ENCODE results near the gene GNS.

Gene GNS

DNA sequence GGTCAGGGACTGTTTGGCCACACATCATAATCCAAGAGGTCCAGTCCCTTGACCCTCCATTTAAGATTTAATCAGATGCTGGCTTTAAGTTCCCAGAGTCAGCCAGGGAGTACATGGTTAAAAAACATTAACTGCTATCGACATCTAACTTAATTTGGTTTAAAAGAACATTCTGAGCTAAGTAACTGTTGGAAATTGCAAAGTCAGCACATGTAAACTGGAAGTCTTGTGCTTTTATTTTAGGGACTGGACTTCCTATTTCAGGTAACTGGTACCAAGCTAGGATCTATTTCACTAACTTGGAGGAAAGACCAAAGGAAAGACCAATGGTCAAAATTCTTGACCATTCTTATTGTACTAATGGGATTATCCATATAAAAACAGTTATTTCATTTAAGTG, 40.6 kb downstream of the GNS start:
- no peak for DNase-seq
- Histone ChIP-seq H3K27ac (no peak overlapping the region), H3K36me3 (replicated peaks) (peaks cover 42% of the 10 kb centered on the region), H3K27me3 (replicated peaks) (no peaks in the 10 kb centered on the region), H3K4me3 (ENCODE audit: low read depth, low read length) (no peak overlapping the region)
- in situ Hi-C loops (cut with HindIII; ENCODE audit: low pct_ligation_motif_present, low sequenced_read_pairs) = no loop called here
- no peak for TF ChIP-seq CTCF (IDR thresholded peaks at IDR 0.05; ENCODE audit: low read depth, low read length, missing control alignments)

DNA sequence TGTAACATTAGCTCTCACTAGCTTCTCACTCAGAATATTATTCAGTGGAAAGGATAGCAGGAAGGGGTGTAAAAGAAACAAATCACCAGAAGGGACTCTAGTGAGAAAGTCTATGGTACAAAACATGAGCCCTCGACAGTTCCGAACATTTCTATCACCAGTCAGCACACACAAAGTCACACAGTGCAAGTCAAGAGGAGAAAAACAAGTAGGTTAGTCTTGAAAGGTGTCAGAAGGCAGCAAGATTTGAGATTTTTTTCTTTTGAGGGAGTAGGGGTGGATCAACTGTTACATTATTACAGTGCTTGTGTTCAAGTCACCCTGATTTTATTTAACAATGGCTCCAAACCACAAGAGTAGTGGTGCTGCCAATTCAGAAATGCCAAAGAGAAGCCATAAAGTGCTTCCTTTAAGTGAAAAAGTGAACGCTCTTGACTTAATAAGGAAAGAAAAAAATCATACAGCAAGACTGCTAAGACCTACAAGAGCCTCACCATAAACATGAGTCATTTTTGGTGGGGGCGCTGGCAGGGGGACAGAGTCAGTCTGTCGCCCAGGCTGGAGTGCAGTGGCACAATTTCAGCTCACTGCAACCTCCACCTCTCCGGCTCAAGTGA, 42.3 kb downstream of the GNS start:
- in situ Hi-C loops (cut with HindIII; ENCODE audit: low pct_ligation_motif_present, low sequenced_read_pairs) = no loop called here
- no peak for TF ChIP-seq CTCF (IDR thresholded peaks at IDR 0.05; ENCODE audit: low read depth, low read length, missing control alignments)
- H3K27ac ChIP-seq = no peak overlapping the region
- H3K36me3 ChIP-seq (replicated peaks) = peaks cover 32% of the 10 kb centered on the region
- DNase-seq = no peak
- H3K4me3 ChIP-seq (ENCODE audit: low read depth, low read length) = no peak overlapping the region
- no peaks in the 10 kb centered on the region for H3K27me3 ChIP-seq (replicated peaks)

GRCh38 chr12:64716371-64716770, 42.8 kb downstream of the GNS start:
- Histone ChIP-seq H3K27ac (no peak overlapping the region), H3K27me3 (replicated peaks) (no peaks in the 10 kb centered on the region), H3K36me3 (replicated peaks) (peaks cover 28% of the 10 kb centered on the region), H3K4me3 (ENCODE audit: low read depth, low read length) (no peak overlapping the region)
- in situ Hi-C loops (cut with HindIII; ENCODE audit: low pct_ligation_motif_present, low sequenced_read_pairs) = no loop called here
- no peak for DNase-seq
- no peak for TF ChIP-seq CTCF (IDR thresholded peaks at IDR 0.05; ENCODE audit: low read depth, low read length, missing control alignments)

GRCh38 chr12:64714551-64714968, 44.6 kb downstream of the GNS start:
- TF ChIP-seq CTCF (IDR thresholded peaks at IDR 0.05; ENCODE audit: low read depth, low read length, missing control alignments) = no peak
- peaks cover 16% of the 10 kb centered on the region for H3K36me3 ChIP-seq (replicated peaks)
- no peaks in the 10 kb centered on the region for H3K27me3 ChIP-seq (replicated peaks)
- H3K27ac ChIP-seq = no peak overlapping the region
- no peak for DNase-seq
- H3K4me3 ChIP-seq (ENCODE audit: low read depth, low read length) = no peak overlapping the region
- in situ Hi-C loops (cut with HindIII; ENCODE audit: low pct_ligation_motif_present, low sequenced_read_pairs) = no loop called here

- in situ Hi-C loops (cut with HindIII; ENCODE audit: low pct_ligation_motif_present, low sequenced_read_pairs) = no loop called here
Observed at GRCh38 chr12:64713376-64713775, 45.8 kb downstream of the GNS start.

More at GRCh38 chr12:64713376-64713775, 45.8 kb downstream of the GNS start:
- TF ChIP-seq CTCF (IDR thresholded peaks at IDR 0.05; ENCODE audit: low read depth, low read length, missing control alignments) = no peak
- H3K36me3 ChIP-seq (replicated peaks) = peaks cover 10% of the 10 kb centered on the region
- no peak for DNase-seq
- no peak overlapping the region for H3K27ac ChIP-seq
- no peaks in the 10 kb centered on the region for H3K27me3 ChIP-seq (replicated peaks)
- no peak overlapping the region for H3K4me3 ChIP-seq (ENCODE audit: low read depth, low read length)
